ENCODE data around the gene CCDC13.

Gene CCDC13

DNA sequence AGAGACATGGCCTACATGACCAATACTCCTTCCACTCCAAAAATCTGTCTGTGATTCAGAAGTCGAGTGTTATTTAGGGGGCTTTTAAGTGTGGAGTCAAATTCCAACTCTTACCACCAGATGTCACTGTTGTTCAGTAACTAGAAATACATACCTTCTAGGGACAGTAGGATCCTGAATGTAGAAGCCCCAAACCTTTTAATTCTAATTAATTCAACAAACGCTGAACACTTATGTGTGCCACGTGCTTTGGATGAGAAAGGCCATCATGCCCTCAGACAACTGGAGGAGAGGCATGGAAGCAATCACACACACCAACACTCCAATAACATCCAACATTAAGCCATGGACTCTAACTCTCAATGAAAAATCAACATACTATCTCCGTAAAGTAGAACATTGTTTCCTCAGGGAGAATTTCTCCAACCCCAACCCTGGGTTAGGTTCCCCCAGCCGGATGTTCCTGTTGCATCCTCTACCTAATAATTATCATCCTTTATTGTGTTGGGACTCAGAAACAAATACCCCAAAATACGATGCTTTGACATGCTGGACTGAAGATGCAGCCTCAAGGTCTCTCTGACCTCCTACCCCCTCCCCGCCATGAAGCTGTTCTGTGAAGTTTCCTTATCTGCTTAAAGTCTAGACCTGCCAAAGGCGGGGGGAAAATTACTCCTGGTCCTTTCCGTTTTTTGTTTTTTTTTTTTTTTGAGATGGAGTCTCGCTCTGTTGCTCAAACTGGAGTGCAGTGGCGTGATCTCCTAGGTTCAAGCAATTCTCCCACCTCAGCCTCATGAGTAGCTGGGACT, 8.0 kb upstream of the CCDC13 start:
- Histone ChIP-seq H3K4me1 (no peaks in the 10 kb centered on the region), H3K27me3 (ENCODE audit: low read depth) (no peaks in the 10 kb centered on the region), H3K36me3 (replicated peaks) (peaks cover 25% of the 10 kb centered on the region), H3K9me3 (no peaks in the 10 kb centered on the region), H3K4me3 (no peak overlapping the region)
- in situ Hi-C loops (cut with MboI; ENCODE audit: low sequenced_read_pairs): loop anchor here (5.0 to 10.0 kb wide), 2 partner anchors 56 to 104 kb away; no protein-coding TSS in a partner anchor
- DNase-seq (ENCODE audit: low spot score in 2 of 2): peak; percentile 50 to 57

DNA sequence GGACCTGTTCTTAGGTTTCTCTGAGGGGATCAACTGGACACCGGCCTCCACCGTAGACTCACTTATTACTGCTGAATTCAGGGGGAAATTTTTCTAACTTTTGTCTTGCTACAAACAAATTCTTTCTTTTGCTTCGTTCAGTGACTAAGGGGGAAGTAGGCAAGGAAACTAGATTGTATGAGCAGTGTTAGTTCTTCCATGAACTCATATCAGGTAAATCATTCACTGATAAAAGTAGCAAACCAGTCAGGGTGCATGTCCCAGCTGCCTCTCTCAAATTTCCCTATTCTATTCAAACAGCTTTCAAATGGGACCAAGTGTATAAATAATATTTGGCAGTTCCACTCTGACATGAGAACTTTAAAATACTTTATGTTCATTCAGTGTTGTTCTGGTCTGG, 7.3 kb upstream of the CCDC13 start:
- Histone ChIP-seq H3K9me3 (no peaks in the 10 kb centered on the region), H3K4me1 (no peaks in the 10 kb centered on the region), H3K36me3 (replicated peaks) (peaks cover 18% of the 10 kb centered on the region), H3K4me3 (no peak overlapping the region), H3K27me3 (ENCODE audit: low read depth) (no peaks in the 10 kb centered on the region)
- in situ Hi-C loops (cut with MboI; ENCODE audit: low sequenced_read_pairs): loop anchor here (5.0 to 10.0 kb wide), 2 partner anchors 57 to 104 kb away; no protein-coding TSS in a partner anchor
- DNase-seq (ENCODE audit: low spot score in 2 of 2): no peak

DNA sequence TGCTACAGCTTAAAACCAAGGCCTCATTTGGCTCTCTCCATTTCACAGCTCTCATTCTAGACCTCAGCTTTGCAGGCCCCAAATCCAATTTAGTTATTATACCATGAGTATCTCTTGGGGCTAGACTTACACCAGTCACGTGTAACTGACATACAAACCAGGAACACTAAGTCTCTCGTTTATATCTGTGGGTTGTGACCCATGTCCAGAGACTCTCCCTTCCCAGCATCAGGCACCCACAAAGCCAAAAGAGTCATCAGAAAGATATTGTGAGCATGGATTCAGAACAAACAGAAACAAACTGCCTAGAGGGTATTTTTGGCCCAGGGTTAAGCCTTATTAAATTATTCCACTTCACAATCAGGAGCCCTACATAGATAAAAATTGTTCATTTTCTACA, 5.6 kb upstream of the CCDC13 start:
- no peaks in the 10 kb centered on the region for H3K27me3 ChIP-seq (ENCODE audit: low read depth)
- no peak overlapping the region for H3K4me3 ChIP-seq
- H3K9me3 ChIP-seq: no peaks in the 10 kb centered on the region
- H3K36me3 ChIP-seq (replicated peaks): peaks cover 7% of the 10 kb centered on the region
- DNase-seq (ENCODE audit: low spot score in 2 of 2): no peak
- no peaks in the 10 kb centered on the region; the same call in 1 of the 2 replicates for H3K4me1 ChIP-seq
- in situ Hi-C loops (cut with MboI; ENCODE audit: low sequenced_read_pairs): no loop called here

DNA sequence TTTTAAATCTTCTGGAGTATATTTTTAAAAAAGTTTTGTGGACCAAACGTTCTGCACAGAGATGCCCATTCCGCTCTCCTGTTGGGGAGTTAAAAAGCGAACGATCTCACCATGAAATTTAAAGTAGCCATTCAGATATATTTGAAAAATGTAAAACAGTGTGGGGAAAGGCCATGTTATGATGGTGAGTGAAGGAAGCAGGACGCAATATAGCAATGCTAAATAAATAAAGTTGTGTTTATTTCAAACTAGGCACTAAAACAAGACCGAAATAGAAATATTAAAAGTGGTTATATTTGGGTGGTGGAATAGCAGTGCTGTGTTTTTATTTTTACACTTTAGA, 327 bp upstream of the CCDC13 start:
- no peaks in the 10 kb centered on the region; the same call in 1 of the 2 replicates for H3K9me3 ChIP-seq

DNA sequence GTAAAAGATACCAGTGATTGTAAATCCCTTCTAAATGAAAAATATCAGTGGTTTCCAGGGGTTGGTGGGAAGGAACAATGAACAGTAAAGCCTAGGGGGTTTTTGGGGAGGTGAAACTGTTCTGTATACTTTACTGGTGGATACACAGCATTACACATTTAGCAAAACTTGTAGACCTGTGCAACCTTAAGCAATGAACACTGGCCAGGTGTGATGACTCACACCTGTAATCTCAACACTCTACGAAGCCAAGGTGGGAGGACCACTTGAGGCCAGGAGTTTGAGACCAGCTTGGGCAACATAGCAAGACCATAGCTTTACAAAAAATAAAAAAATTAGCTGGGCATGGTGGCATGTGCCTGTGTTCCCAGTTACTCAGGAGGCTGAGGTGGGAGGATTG, 1.8 kb downstream of the CCDC13 start:
- in situ Hi-C loops (cut with MboI; ENCODE audit: low sequenced_read_pairs): no loop called here
- no peak for DNase-seq (ENCODE audit: low spot score in 2 of 2)
- Histone ChIP-seq H3K4me1 (peaks cover 3% of the 10 kb centered on the region), H3K9me3 (no peaks in the 10 kb centered on the region; the same call in 1 of the 2 replicates), H3K27me3 (ENCODE audit: low read depth) (peaks cover 18% of the 10 kb centered on the region), H3K4me3 (no peak overlapping the region), H3K36me3 (replicated peaks) (no peaks in the 10 kb centered on the region)

More for the DNA sequence above, 327 bp upstream of the CCDC13 start:
- peaks cover 3% of the 10 kb centered on the region; the same call in 1 of the 2 replicates for H3K27me3 ChIP-seq (ENCODE audit: low read depth)
- peaks cover 3% of the 10 kb centered on the region for H3K4me1 ChIP-seq
- no peak for DNase-seq (ENCODE audit: low spot score in 2 of 2)
- in situ Hi-C loops (cut with MboI; ENCODE audit: low sequenced_read_pairs): no loop called here
- H3K4me3 ChIP-seq: peak overlapping the region; percentile 28
- H3K36me3 ChIP-seq (replicated peaks): no peaks in the 10 kb centered on the region

DNA sequence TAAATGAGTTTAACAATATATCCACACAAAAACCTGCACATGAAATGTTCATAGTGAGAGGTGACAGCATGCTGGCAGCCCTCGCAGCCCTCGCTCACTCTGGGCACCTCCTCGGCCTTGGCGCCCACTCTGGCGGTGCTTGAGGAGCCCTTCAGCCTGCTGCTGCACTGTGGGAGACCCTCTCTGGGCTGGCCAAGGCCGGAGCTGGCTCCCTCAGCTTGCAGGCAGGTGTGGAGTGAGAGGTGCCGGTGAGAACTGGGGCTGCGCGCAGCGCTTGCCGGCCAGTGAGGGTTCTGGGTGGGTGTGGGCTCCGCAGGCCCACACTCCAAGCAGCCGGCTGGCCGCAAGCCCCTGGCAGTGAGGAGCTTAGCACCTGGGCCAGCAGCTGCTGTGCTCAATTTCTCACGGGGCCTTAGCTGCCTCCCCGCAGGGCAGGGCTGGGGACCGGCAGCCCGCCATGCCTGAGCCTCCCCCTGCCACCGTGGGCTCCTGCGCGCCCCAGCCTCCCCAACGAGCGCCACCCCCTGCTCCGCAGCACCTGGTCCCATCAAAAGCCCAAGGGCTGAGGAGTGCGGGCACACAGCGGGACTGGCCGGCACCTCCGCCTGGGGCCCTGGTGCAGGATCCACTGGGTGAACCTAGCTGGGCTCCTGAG, 3.4 kb downstream of the CCDC13 start:
- in situ Hi-C loops (cut with MboI; ENCODE audit: low sequenced_read_pairs): no loop called here
- Histone ChIP-seq H3K27me3 (ENCODE audit: low read depth) (peaks cover 26% of the 10 kb centered on the region), H3K9me3 (no peaks in the 10 kb centered on the region; the same call in 1 of the 2 replicates), H3K4me1 (peaks cover 10% of the 10 kb centered on the region), H3K4me3 (no peak overlapping the region), H3K36me3 (replicated peaks) (no peaks in the 10 kb centered on the region)
- DNase-seq (ENCODE audit: low spot score in 2 of 2): no peak

DNA sequence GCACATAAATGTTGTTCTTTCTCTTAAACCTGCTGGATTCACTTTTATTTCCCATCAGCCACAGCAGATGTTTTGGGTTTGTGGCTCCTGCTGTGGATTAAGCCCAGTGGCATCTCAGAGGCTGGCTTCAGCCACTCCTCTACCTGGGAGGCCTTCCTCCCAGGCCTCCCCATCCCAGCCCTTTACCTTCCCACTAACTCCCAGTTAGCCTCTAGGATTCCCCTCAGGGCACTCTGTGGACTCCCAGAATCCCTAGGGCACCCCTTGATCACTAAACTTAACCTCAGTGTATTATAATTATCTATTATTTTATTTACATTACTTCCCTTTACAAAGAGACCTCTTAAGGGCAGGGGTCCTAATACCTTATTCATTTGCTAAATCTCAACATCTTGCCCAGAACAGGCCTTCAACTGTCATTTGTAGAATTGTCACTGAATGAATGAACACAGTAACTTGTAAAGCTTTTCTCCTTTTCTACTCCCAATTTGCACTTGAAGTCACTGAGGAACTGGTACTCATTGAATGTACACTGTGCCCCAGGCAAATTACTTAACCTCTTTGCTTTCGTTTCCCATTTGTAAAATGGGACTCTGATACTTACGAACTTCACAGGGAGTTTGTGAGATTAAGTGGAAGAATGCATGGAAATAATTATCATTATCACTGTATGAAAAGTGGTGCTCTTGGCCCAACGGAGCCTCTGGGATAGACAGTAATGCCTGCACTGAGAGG, 8.3 kb downstream of the CCDC13 start:
- no peaks in the 10 kb centered on the region for H3K9me3 ChIP-seq
- in situ Hi-C loops (cut with MboI; ENCODE audit: low sequenced_read_pairs): no loop called here
- peaks cover 14% of the 10 kb centered on the region for H3K4me1 ChIP-seq
- no peaks in the 10 kb centered on the region for H3K36me3 ChIP-seq (replicated peaks)
- no peak overlapping the region for H3K4me3 ChIP-seq
- H3K27me3 ChIP-seq (ENCODE audit: low read depth): peaks cover 46% of the 10 kb centered on the region
- peak; percentile 62 to 99 for DNase-seq (ENCODE audit: low spot score in 2 of 2)

DNA sequence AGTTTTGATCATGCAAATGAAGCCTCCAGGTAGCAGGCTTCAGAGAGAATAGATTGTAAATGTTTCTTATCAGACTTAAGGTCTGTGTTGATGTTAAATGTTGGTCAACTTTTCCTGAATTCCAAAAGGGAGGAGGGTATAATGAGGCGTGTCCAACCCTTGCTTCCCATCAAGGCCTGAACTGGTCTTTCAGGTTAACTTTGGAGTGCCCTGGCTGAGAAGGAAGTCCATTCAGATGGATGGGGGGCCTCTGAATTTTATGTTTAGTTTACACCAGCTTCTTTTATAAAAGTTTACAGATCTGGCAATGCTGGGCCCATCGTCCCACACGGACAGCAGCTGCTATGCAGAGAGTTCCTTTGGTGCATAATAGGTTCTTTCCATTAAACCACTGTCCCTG, 8.9 kb downstream of the CCDC13 start:
- no peaks in the 10 kb centered on the region for H3K9me3 ChIP-seq
- no peaks in the 10 kb centered on the region for H3K36me3 ChIP-seq (replicated peaks)
- H3K4me1 ChIP-seq: peaks cover 14% of the 10 kb centered on the region
- no peak overlapping the region for H3K4me3 ChIP-seq
- in situ Hi-C loops (cut with MboI; ENCODE audit: low sequenced_read_pairs): no loop called here
- H3K27me3 ChIP-seq (ENCODE audit: low read depth): peaks cover 52% of the 10 kb centered on the region
- no peak for DNase-seq (ENCODE audit: low spot score in 2 of 2)

DNA sequence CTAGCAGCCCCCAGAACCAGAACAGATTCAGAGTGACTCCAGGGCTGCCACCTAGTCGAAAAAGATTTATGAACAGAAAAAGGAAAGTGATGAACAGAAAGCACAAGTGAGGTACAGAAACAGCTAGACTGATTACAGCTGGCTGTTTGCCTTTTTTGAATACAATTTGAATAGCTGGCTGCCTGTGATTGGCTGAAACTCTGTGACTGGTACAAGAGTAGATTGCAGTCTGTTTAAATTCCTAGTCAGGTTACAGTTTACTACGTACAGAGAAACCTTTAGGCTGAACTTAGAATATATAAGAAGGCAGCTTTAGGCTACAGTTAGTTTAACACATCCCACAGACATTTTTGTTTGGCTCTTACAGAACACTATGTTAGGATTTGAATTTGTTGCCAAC, 10.0 kb downstream of the CCDC13 start:
- H3K4me1 ChIP-seq: peaks cover 14% of the 10 kb centered on the region
- H3K36me3 ChIP-seq (replicated peaks): no peaks in the 10 kb centered on the region
- in situ Hi-C loops (cut with MboI; ENCODE audit: low sequenced_read_pairs): no loop called here
- H3K4me3 ChIP-seq: no peak overlapping the region
- no peak for DNase-seq (ENCODE audit: low spot score in 2 of 2)
- H3K27me3 ChIP-seq (ENCODE audit: low read depth): peaks cover 58% of the 10 kb centered on the region
- H3K9me3 ChIP-seq: no peaks in the 10 kb centered on the region

DNA sequence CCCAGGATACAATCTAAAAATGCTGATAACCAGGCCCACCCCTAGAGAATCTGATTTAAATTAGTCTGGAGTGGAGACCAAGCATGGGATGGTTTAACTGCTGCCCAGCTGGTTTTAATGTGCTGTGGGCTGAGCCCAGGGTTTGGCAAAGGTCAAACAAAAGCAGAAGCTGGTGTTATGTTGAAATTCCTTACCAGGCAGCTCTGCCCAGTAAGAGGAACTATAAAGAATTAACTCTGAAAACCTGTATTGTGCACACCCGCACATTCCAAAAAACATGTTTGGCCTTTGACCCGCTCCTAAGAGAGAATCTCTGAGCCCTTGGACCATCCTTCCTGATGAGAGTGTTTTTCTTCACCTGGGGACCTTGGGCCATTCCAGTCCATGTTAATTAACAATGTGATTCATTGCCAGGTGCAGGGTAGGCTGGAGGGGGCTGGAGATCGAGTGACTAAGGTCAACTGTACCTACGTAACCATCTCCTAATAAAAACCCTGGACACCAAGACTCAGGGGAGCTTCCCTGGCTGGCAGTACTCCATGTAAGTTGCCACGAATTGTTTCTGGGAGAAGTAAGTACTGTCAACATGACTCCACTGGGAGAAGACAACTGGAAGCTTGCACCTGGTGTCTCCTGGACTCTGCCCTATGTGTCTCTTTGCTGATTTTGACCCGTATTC, 10.9 kb downstream of the CCDC13 start:
- Histone ChIP-seq H3K9me3 (no peaks in the 10 kb centered on the region), H3K36me3 (replicated peaks) (no peaks in the 10 kb centered on the region), H3K4me1 (peaks cover 14% of the 10 kb centered on the region), H3K4me3 (no peak overlapping the region), H3K27me3 (ENCODE audit: low read depth) (peaks cover 61% of the 10 kb centered on the region)
- no peak for DNase-seq (ENCODE audit: low spot score in 2 of 2)
- in situ Hi-C loops (cut with MboI; ENCODE audit: low sequenced_read_pairs): no loop called here

DNA sequence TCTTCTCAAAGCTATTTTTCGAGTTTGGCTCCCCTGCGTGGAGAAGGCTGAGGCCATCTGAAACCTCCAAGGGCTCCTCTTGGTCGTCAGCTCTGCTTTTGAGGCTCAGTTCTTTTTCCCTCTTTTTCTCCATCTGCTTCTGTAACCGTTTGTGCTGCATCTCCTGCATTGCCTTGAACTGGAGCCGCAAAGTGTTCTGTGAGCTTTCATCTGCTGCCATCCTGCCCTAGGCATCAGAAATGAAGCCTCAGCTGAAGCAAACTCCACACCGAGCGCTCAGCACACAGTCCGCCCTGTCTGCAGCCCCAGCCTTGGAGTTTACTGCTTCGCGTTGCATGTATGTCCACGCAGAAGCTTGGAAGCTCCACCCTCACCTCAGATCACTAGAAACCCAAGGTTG, 14.9 kb downstream of the CCDC13 start:
- no peak for DNase-seq (ENCODE audit: low spot score in 2 of 2)
- in situ Hi-C loops (cut with MboI; ENCODE audit: low sequenced_read_pairs): no loop called here
- H3K27me3 ChIP-seq (ENCODE audit: low read depth): peaks cover 60% of the 10 kb centered on the region
- H3K9me3 ChIP-seq: no peaks in the 10 kb centered on the region
- H3K36me3 ChIP-seq (replicated peaks): no peaks in the 10 kb centered on the region
- no peak overlapping the region for H3K4me3 ChIP-seq
- H3K4me1 ChIP-seq: no peaks in the 10 kb centered on the region

DNA sequence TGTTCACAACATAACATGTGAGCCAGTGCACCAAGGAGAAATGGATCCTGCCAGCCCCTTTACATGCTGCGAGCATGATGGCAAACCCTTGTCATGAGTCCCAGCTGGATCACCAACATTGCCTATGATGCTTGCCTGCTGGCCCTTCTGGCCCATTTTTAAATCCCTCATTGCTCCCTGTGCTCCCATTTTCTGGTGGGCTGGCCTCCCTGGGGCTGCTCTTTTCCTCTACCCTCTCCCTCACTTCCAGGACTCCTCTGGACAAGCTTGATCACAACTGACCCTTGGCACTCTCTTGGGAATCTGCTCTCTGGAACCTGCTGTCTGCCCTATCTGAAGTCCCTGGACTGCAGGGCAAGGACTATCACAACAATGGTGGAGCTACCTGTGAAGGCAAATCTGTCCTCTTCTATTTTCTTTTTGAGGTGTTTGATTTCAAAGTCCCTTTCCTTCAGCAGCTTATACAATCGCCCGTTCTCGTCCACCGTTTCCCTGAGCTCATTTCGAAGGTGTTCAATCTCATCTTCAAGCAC, 16.3 kb downstream of the CCDC13 start:
- Histone ChIP-seq H3K4me3 (no peak overlapping the region), H3K4me1 (no peaks in the 10 kb centered on the region), H3K27me3 (ENCODE audit: low read depth) (peaks cover 50% of the 10 kb centered on the region), H3K36me3 (replicated peaks) (no peaks in the 10 kb centered on the region), H3K9me3 (no peaks in the 10 kb centered on the region)
- in situ Hi-C loops (cut with MboI; ENCODE audit: low sequenced_read_pairs): no loop called here
- DNase-seq (ENCODE audit: low spot score in 2 of 2): no peak
